ENCODE measurements around the gene PORCN. TPM values are rescaled to one million over a fixed set of nuclear protein-coding genes. Genes with fewer than 3 reads are reported as not detected.

PORCN gene
- total RNA-seq, 4 donors from 2014 or later, result 15.0 to 21.5 (median 18.9) TPM

- no peaks in the 10 kb centered on the region for H3K27me3 ChIP-seq
- intact Hi-C loops (cut with DNase I), result no loop called here
- WGBS, result 74% methylated on average over 3 of the region's 3 CpGs
- H3K36me3 ChIP-seq, result peaks cover 0 to 25% (median 19%) of the 10 kb centered on the region in 4 donors
- H3K9me3 ChIP-seq, result no peaks in the 10 kb centered on the region
- no peak for DNase-seq (ENCODE audit: extremely low spot score)
- no peak for TF ChIP-seq POLR2AphosphoS5 (IDR thresholded peaks at IDR 0.05)
- no peak for TF ChIP-seq POLR2A (IDR thresholded peaks at IDR 0.05; ENCODE audit: low read depth)
- TF ChIP-seq EP300 (IDR thresholded peaks at IDR 0.05), result no peak
- no peak for TF ChIP-seq CTCF (IDR thresholded peaks at IDR 0.05)
- H3K4me3 ChIP-seq, result no peak overlapping the region
- no peak overlapping the region for H3K27ac ChIP-seq (replicated peaks in 1 of 4)
- no peaks in the 10 kb centered on the region for H3K4me1 ChIP-seq
These were observed 21.9 kb downstream of the PORCN start for GRCh38 chrX:48530736-48531135.

GRCh38 chrX:48531358-48531959 lies 22.7 kb downstream of the PORCN start:
- no peak overlapping the region for H3K4me3 ChIP-seq
- peaks cover 0 to 23% (median 19%) of the 10 kb centered on the region in 4 donors for H3K36me3 ChIP-seq
- DNase-seq (ENCODE audit: extremely low spot score), result no peak
- peak overlapping the region in 3 of 4 donors; percentile 27 to 48 (median 34) for H3K27ac ChIP-seq (replicated peaks in 1 of 4)
- no peaks in the 10 kb centered on the region for H3K27me3 ChIP-seq
- intact Hi-C loops (cut with DNase I), result no loop called here
- whole genome bisulfite sequencing, result 67% methylated on average over 5 of the region's 5 CpGs
- no peak for TF ChIP-seq CTCF (IDR thresholded peaks at IDR 0.05)
- no peak for TF ChIP-seq EP300 (IDR thresholded peaks at IDR 0.05)
- TF ChIP-seq POLR2A (IDR thresholded peaks at IDR 0.05; ENCODE audit: low read depth), result no peak
- TF ChIP-seq POLR2AphosphoS5 (IDR thresholded peaks at IDR 0.05), result no peak
- H3K9me3 ChIP-seq, result no peaks in the 10 kb centered on the region
- H3K4me1 ChIP-seq, result no peaks in the 10 kb centered on the region

- Histone ChIP-seq H3K36me3 (peaks cover 0 to 17% (median 15%) of the 10 kb centered on the region in 4 donors), H3K27me3 (no peaks in the 10 kb centered on the region), H3K4me1 (no peaks in the 10 kb centered on the region), H3K27ac (replicated peaks in 1 of 4) (peak overlapping the region in 2 of 4 donors; percentile 31 to 48), H3K4me3 (no peak overlapping the region), H3K9me3 (no peaks in the 10 kb centered on the region)
- no peak for DNase-seq (ENCODE audit: extremely low spot score)
- intact Hi-C loops (cut with DNase I), result no loop called here
- TF ChIP-seq POLR2A (IDR thresholded peaks at IDR 0.05; ENCODE audit: low read depth) (no peak), EP300 (IDR thresholded peaks at IDR 0.05) (no peak), POLR2AphosphoS5 (IDR thresholded peaks at IDR 0.05) (no peak), CTCF (IDR thresholded peaks at IDR 0.05) (no peak)
- WGBS, result 78% methylated on average over 1 of the region's 1 CpG
These were observed 23.4 kb downstream of the PORCN start for GRCh38 chrX:48532161-48532560.

- DNase-seq (ENCODE audit: extremely low spot score), result no peak
- H3K4me1 ChIP-seq, result no peaks in the 10 kb centered on the region
- H3K36me3 ChIP-seq, result peaks cover 0 to 7% (median 6%) of the 10 kb centered on the region in 4 donors
- H3K4me3 ChIP-seq, result no peak overlapping the region
- H3K9me3 ChIP-seq, result no peaks in the 10 kb centered on the region
- TF ChIP-seq EP300 (IDR thresholded peaks at IDR 0.05) (no peak), CTCF (IDR thresholded peaks at IDR 0.05) (no peak)
- intact Hi-C loops (cut with DNase I), result no loop called here
- WGBS, result 90% methylated on average over 3 of the region's 3 CpGs
- no peaks in the 10 kb centered on the region for H3K27me3 ChIP-seq
- H3K27ac ChIP-seq (replicated peaks in 1 of 4), result no peak overlapping the region
These were observed 24.4 kb downstream of the PORCN start for GRCh38 chrX:48533165-48533564.
